Measurements from ENCODE around the gene AP1S2. TPM values are rescaled to one million over a fixed set of nuclear protein-coding genes. Genes with fewer than 3 reads are reported as not detected.

Gene AP1S2
- polyA plus RNA-seq, 1 donor (not counting 4 experiments of a cell fraction or from before 2014, with no cell fraction given): 15.0 TPM

GRCh38 chrX:15843960-15844359 is 10.7 kb downstream of the AP1S2 start:
- no peaks in the 10 kb centered on the region for H4K20me1 ChIP-seq (ENCODE audit: control insufficient read depth, extremely low read depth, insufficient read depth, low read length)
- FAIRE-seq (no peak), DNase-seq (ENCODE audit: low read depth, low spot score) (no peak)
- TF ChIP-seq EZH2 (IDR thresholded peaks at IDR 0.05; ENCODE audit: low read length) (no peak), CTCF (optimal IDR thresholded peaks at IDR 0.05 in 1 of 3, IDR thresholded peaks at IDR 0.05 in 1 of 3, conservative IDR thresholded peaks at IDR 0.05 in 1 of 3; ENCODE audit: extremely low read depth in 1 of 3, insufficient read depth in 2 of 3, low read length in 3 of 3) (no peak)
- H3K79me2 ChIP-seq (ENCODE audit: control insufficient read depth, insufficient read depth, low read length): no peaks in the 10 kb centered on the region
- H2AFZ ChIP-seq (ENCODE audit: control insufficient read depth, low read length): no peak overlapping the region
- H3K9me1 ChIP-seq (ENCODE audit: control insufficient read depth, extremely low read depth, insufficient read depth, low read length): no peaks in the 10 kb centered on the region
- dilution Hi-C loops (cut with MboI; ENCODE audit: extremely low pct_ligation_motif_present, low sequenced_read_pairs): no loop called here
- no peak overlapping the region for H3K9ac ChIP-seq (ENCODE audit: control insufficient read depth, extremely low read depth, insufficient read depth, low read length)
- no peaks in the 10 kb centered on the region for H3K4me1 ChIP-seq (ENCODE audit: control insufficient read depth, extremely low read depth, insufficient read depth, low read length)
- no peak overlapping the region for H3K4me2 ChIP-seq (ENCODE audit: control insufficient read depth, extremely low read depth, insufficient read depth, low read depth, low read length)
- H3K9me3 ChIP-seq (ENCODE audit: control insufficient read depth, low read depth, low read length): no peaks in the 10 kb centered on the region
- peaks cover 0 to 3% of the 10 kb centered on the region in 2 experiments for H3K36me3 ChIP-seq (ENCODE audit: control insufficient read depth in 2 of 2, extremely low read depth in 1 of 2, insufficient read depth in 2 of 2, low read length in 2 of 2)
- H3K27ac ChIP-seq (ENCODE audit: control insufficient read depth, insufficient read depth, low read length): no peak overlapping the region
- H3K27me3 ChIP-seq (ENCODE audit: control insufficient read depth, extremely low read depth, insufficient read depth, low read length): no peaks in the 10 kb centered on the region
- no peak overlapping the region for H3K4me3 ChIP-seq (ENCODE audit: control insufficient read depth in 2 of 3, extremely low read depth in 1 of 3, insufficient read depth in 2 of 3, low read depth in 1 of 3, low read length in 3 of 3)

GRCh38 chrX:15841853-15842516 is 12.6 kb downstream of the AP1S2 start:
- H3K27ac ChIP-seq (ENCODE audit: control insufficient read depth, insufficient read depth, low read length): no peak overlapping the region
- no peak for TF ChIP-seq CTCF (optimal IDR thresholded peaks at IDR 0.05 in 1 of 3, IDR thresholded peaks at IDR 0.05 in 1 of 3, conservative IDR thresholded peaks at IDR 0.05 in 1 of 3; ENCODE audit: extremely low read depth in 1 of 3, insufficient read depth in 2 of 3, low read length in 3 of 3)
- TF ChIP-seq EZH2 (IDR thresholded peaks at IDR 0.05; ENCODE audit: low read length): no peak
- H3K9me1 ChIP-seq (ENCODE audit: control insufficient read depth, extremely low read depth, insufficient read depth, low read length): no peaks in the 10 kb centered on the region
- dilution Hi-C loops (cut with MboI; ENCODE audit: extremely low pct_ligation_motif_present, low sequenced_read_pairs): no loop called here
- H3K4me3 ChIP-seq (ENCODE audit: control insufficient read depth in 2 of 3, extremely low read depth in 1 of 3, insufficient read depth in 2 of 3, low read depth in 1 of 3, low read length in 3 of 3): no peak overlapping the region
- no peaks in the 10 kb centered on the region for H3K79me2 ChIP-seq (ENCODE audit: control insufficient read depth, insufficient read depth, low read length)
- no peak overlapping the region for H3K9ac ChIP-seq (ENCODE audit: control insufficient read depth, extremely low read depth, insufficient read depth, low read length)
- no peak for FAIRE-seq
- no peaks in the 10 kb centered on the region for H3K9me3 ChIP-seq (ENCODE audit: control insufficient read depth, low read depth, low read length)
- no peak for DNase-seq (ENCODE audit: low read depth, low spot score)
- peaks cover 0 to 3% of the 10 kb centered on the region in 2 experiments for H3K36me3 ChIP-seq (ENCODE audit: control insufficient read depth in 2 of 2, extremely low read depth in 1 of 2, insufficient read depth in 2 of 2, low read length in 2 of 2)
- H3K27me3 ChIP-seq (ENCODE audit: control insufficient read depth, extremely low read depth, insufficient read depth, low read length): no peaks in the 10 kb centered on the region
- H4K20me1 ChIP-seq (ENCODE audit: control insufficient read depth, extremely low read depth, insufficient read depth, low read length): no peaks in the 10 kb centered on the region
- no peak overlapping the region for H2AFZ ChIP-seq (ENCODE audit: control insufficient read depth, low read length)
- H3K4me2 ChIP-seq (ENCODE audit: control insufficient read depth, extremely low read depth, insufficient read depth, low read depth, low read length): no peak overlapping the region
- H3K4me1 ChIP-seq (ENCODE audit: control insufficient read depth, extremely low read depth, insufficient read depth, low read length): no peaks in the 10 kb centered on the region
